Left lung (tissue), 10 donors: ENCODE measurements around the gene MTMR4. TPM values are rescaled to one million over a fixed set of nuclear protein-coding genes. Genes with fewer than 3 reads are reported as not detected.

Experiments
- ATAC-seq: fragments of 200-7000 bp; cut with Tn5 transposase; one replicate; pipeline ENCODE4 v1.9.1; 2020; ENCODE audit warnings: moderate library complexity
- DNase-seq, 4 donors: peaks; one replicate each; pipeline ENCODE4 v3.0.0-alpha.2; 2013 to 2020
- H3K27ac ChIP-seq, 2 donors: fragments of 200-600 bp; sonication (generic) in 1 of 2; one replicate each; pipeline versions ENCODE4 v1.5.0 to v1.8.0; 2020 to 2021
- H3K27me3 ChIP-seq, 2 donors: fragments of 200-600 bp; sonication (generic) in 1 of 2; one replicate each; pipeline versions ENCODE4 v1.5.0 to v1.8.0; 2020 to 2021
- H3K36me3 ChIP-seq, 2 donors: fragments of 200-600 bp; sonication (generic) in 1 of 2; one replicate each; pipeline versions ENCODE4 v1.5.0 to v1.8.0; 2020 to 2021
- H3K4me1 ChIP-seq, 2 donors: fragments of 200-600 bp; one replicate each; pipeline ENCODE4 v1.8.0; 2021
- H3K4me3 ChIP-seq, 2 donors: fragments of 200-600 bp; sonication (generic) in 1 of 2; one replicate each; pipeline versions ENCODE4 v1.5.0 to v1.8.0; 2020 to 2021; ENCODE audit warnings: mild to moderate bottlenecking in 1 of 2
- H3K9me3 ChIP-seq, 2 donors: fragments of 200-600 bp; sonication (generic) in 1 of 2; one replicate each; pipeline versions ENCODE4 v1.5.0 to v1.8.0; 2020 to 2021
- CTCF ChIP-seq, 2 donors: fragments of 200-600 bp; sonication (generic) in 1 of 2; IDR thresholded peaks; one replicate each; pipeline versions ENCODE4 v1.5.0 to v1.8.0; 2021; ENCODE audit warnings: antibody characterized with exemption in 2 of 2
- intact Hi-C, 2 donors: fragments of 100-400 bp; cut with DNase I; formaldehyde crosslinking; loops; one replicate each; pipeline versions ENCODE4 v1.11.2 to v1.14.2; 2022
- polyA plus RNA-seq, 6 donors: library from polyadenylated mRNA; unstranded; fragments of 120-200 nt; gene quantifications; one replicate each; pipeline ENCODE4 v1.2.1, GENCODE V29; 2013; ENCODE audit not compliant: insufficient read length in 6 of 6
- total RNA-seq, 2 donors: library from RNA; stranded (reverse); fragmentation: NEBNext Ultra II Directional; extraction: Animal tissue kit (Norgen Biotek cat#: 25700); gene quantifications; one replicate each; pipeline ENCODE4 v1.2.1, GENCODE V29; 2021
- donor health status: DM: no; HTN: yes; CAD: no.
- donor health status: DM: no; HTN: no; CAD: no.

MTMR4 gene
- total and polyA plus RNA-seq, 8 donors: 33.6 to 54.8 (median 46.7) TPM

GRCh38 chr17:58447039-58447975 is 67.1 kb downstream of the MTMR4 start:
- H3K27ac ChIP-seq: no peak overlapping the region
- peak; percentile 63 for TF ChIP-seq CTCF (IDR thresholded peaks at IDR 0.05)
- no peak overlapping the region for H3K4me3 ChIP-seq
- H3K4me1 ChIP-seq: no peaks in the 10 kb centered on the region
- peaks cover 0 to 3% of the 10 kb centered on the region in 2 donors for H3K27me3 ChIP-seq
- peak; percentile 100 for ATAC-seq
- no peaks in the 10 kb centered on the region for H3K36me3 ChIP-seq
- intact Hi-C loops: loop anchor here in 1 of 2 donors (10.0 kb wide), 1 partner anchor 133 kb away; no protein-coding TSS in a partner anchor
- DNase-seq: peak; percentile 33 to 79 (median 72)
- no peaks in the 10 kb centered on the region for H3K9me3 ChIP-seq

- no peaks in the 10 kb centered on the region for H3K9me3 ChIP-seq
- no peaks in the 10 kb centered on the region for H3K4me1 ChIP-seq
- peaks cover 0 to 3% of the 10 kb centered on the region in 2 donors for H3K27me3 ChIP-seq
- TF ChIP-seq CTCF (IDR thresholded peaks at IDR 0.05): no peak
- intact Hi-C loops: loop anchor here in 1 of 2 donors (10.0 kb wide), 1 partner anchor 131 kb away; no protein-coding TSS in a partner anchor
- no peak overlapping the region for H3K4me3 ChIP-seq
- DNase-seq (no peak), ATAC-seq (no peak)
- H3K36me3 ChIP-seq: no peaks in the 10 kb centered on the region
- no peak overlapping the region for H3K27ac ChIP-seq
These were observed 68.4 kb downstream of the MTMR4 start for GRCh38 chr17:58446086-58446485.

Other genes starting within 250 kb of the MTMR4 start
- gene MPO, start 233.7 kb downstream of the MTMR4 start, total RNA-seq: 1 to 10 TPM; 1.0 to 1.5 TPM
- 10 to 100 TPM in 5 of 6 donors, 1 to 10 TPM in 1; 6.6 to 15.3 (median 11.4) TPM for gene MPO, start 233.7 kb downstream of the MTMR4 start, polyA plus RNA-seq
- gene TSPOAP1, start 185.8 kb downstream of the MTMR4 start, total RNA-seq: 10 to 100 TPM in 1 of 2 donors, 1 to 10 TPM in 1; 7.9 to 10.2 TPM
- 10 to 100 TPM; 48.1 to 65.0 (median 58.4) TPM for gene TSPOAP1, start 185.8 kb downstream of the MTMR4 start, polyA plus RNA-seq
- 10 to 100 TPM; 68.4 to 69.0 TPM for gene SUPT4H1, start 162.4 kb downstream of the MTMR4 start, total RNA-seq
- gene SUPT4H1, start 162.4 kb downstream of the MTMR4 start, polyA plus RNA-seq: 100 to 1,000 TPM; 117 to 139 (median 124) TPM
- 10 to 100 TPM in 1 of 2 donors, 1 to 10 TPM in 1; 6.8 to 13.4 TPM for gene RNF43, start 97.1 kb downstream of the MTMR4 start, total RNA-seq
- 10 to 100 TPM; 34.7 to 55.8 (median 43.5) TPM for gene RNF43, start 97.1 kb downstream of the MTMR4 start, polyA plus RNA-seq
- gene HSF5, start 26.2 kb downstream of the MTMR4 start, total RNA-seq: under 1 TPM; 0.08 to 0.15 TPM
- gene HSF5, start 26.2 kb downstream of the MTMR4 start, polyA plus RNA-seq: under 1 TPM; 0.10 to 0.14 (median 0.12) TPM
- gene TEX14, start 177.4 kb upstream of the MTMR4 start, total RNA-seq: under 1 TPM; 0.47 TPM
- 1 to 10 TPM in 5 of 6 donors, under 1 TPM in 1; 0.92 to 2.1 (median 1.5) TPM for gene TEX14, start 177.4 kb upstream of the MTMR4 start, polyA plus RNA-seq
- 10 to 100 TPM; 21.6 to 22.5 TPM for gene RAD51C, start 178.0 kb upstream of the MTMR4 start, total RNA-seq
- 10 to 100 TPM; 35.3 to 42.5 (median 36.6) TPM for gene RAD51C, start 178.0 kb upstream of the MTMR4 start, polyA plus RNA-seq
- under 1 TPM; 0.21 to 0.23 TPM for gene PPM1E, start 241.2 kb upstream of the MTMR4 start, total RNA-seq
- gene PPM1E, start 241.2 kb upstream of the MTMR4 start, polyA plus RNA-seq: under 1 TPM; 0.29 to 0.68 (median 0.52) TPM